ENCODE results near the gene ARG1.
"Not testable (repeated sequence)": the region's sequence is repeated elsewhere in the genome, so short reads cannot be mapped to it uniquely, and the experiment has no call there.

ARG1 gene

DNA sequence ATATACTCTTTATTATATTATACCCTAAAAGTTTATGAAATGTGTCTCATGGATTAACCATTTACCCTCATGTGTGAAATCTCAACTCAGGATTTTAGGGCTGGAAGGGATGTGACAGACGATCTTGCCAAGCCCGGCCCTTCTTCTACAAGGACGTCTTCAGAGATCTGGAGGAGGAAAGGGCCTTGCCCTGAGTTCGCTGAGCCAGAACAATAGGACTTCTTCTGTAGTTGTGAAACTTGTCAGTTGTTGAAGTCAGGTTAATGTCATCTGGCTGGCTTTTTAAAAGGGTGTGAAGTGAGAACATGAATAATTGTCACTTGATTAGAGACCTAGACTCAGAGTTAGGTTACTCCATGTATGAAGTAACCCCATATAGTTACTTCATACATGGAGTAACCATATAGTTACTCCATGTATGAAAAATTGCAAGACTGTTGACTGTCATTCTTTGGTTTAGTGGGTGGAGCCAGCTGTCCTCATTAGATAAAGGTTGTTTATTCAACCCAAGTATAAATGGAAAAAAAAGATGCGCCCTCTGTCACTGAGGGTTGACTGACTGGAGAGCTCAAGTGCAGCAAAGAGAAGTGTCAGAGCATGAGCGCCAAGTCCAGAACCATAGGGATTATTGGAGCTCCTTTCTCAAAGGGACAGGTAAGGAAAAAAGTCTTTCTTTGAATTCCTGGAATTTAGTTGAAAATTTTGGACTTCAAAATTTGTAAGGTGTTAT is at the start of gene ARG1:
TSS of gene ARG1 (plus strand) at position 541 of the 730 bp plus-strand sequence. CDS start at position 598, 57 bp downstream.
- no peak for DNase-seq

- DNase-seq: no peak
These were observed 48.9 kb upstream of the ARG1 start for GRCh38 chr6:131523988-131524673.

- DNase-seq: no peak
These were observed 48.2 kb upstream of the ARG1 start for GRCh38 chr6:131524695-131525336.

DNA sequence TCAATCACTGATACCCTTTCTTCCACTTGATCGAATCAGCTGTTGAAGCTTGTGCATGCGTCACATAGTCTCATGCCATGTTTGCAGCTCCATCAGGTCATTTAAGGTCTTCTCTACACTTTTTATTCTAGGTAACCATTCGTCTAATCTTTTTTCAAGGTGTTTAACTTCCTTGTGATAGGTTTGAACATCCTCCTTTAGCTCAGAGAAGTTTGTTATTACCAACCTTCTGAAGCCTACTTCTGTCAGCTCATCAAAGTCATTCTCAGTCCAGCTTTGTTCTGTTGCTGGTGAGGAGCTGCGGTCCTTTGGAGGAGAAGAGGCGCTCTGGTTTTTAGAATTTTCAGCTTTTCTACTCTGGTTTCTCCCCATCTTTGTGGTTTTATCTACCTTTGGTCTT is 42.1 kb upstream of the ARG1 start:
- DNase-seq: not testable (repeated sequence)

- DNase-seq: not testable (repeated sequence)
These were observed 41.3 kb upstream of the ARG1 start for GRCh38 chr6:131531681-131532080.

DNA sequence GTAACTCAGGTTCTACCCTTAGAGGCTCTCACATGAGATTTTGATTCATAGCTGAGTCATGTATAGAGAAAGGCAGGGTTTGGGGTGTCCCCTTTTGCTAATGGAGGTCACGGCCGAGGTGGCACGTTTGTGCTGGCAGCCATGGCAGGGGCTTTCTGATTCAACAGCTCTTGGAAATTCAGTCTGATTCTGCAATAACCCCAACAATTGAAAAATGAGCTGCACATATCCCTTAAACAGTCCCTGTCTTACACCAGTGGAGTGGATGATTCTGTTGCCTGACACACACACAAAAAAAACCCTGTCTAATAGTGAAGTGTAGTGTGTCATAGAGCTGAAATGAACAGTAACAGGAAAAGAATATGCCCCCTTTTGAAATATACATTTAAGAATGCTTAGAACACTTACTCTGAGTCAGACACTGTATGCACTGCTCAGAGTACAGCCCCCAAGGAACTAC is 40.4 kb upstream of the ARG1 start:
- no peak for DNase-seq

DNA sequence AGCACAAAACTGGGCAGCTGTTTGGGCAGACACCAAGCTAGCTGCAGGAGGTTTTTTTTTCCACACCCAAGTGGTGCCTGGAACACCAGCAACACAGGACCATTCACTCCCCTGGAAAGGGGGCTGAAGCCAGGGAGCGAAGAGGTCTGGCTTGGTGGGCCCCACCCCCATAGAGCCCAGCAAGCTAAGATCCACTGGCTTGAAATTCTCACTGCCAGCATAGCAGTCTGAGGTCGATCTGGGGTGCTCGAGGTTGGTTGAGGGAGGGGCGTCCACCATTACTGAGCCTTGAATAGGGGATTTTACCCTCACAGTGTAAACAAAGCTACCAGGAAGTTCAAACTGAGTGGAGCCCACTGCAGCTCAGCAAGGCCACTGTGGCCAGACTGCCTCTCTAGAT is 34.4 kb upstream of the ARG1 start:
- DNase-seq: not testable (repeated sequence)

DNA sequence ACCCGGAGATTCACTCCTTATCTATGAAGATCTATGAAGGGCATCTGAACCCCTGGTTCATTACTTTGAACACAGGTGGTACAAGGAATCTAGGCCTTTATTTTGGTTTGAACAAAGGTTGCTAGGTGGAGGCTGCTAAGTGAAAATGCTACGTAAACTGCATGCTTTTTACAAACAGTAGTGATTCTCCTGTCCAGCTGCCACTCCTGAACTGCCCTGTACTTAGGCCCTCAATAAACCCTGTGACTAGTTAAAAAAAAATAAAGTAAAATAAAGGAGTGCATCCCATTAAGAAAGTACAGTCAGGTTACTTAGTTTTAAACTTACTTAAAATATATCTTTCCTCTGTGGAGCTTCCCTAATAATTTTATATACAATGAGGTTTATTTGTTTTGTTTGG is 27.7 kb upstream of the ARG1 start:
- no peak for DNase-seq

GRCh38 chr6:131547488-131547887 is 25.5 kb upstream of the ARG1 start:
- no peak for DNase-seq

DNA sequence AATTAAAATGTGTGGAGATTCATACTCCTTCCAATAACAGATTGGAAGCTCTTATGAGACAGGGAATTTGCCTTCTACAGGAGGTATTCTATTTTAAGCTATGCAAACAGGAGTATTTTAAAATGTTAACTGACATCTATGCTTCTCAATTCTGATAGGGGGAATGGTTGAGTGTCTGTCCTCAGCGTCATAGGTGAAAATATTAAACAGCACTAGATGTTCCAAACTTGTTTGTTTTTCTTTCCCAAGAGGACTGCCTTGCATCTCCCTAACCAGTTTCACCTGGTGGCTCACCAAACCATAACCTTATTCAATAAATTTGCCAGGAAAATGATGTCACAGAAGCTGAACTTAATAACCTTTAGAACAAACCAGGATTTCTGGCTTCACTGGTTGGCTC is 24.6 kb upstream of the ARG1 start:
- DNase-seq: no peak

DNA sequence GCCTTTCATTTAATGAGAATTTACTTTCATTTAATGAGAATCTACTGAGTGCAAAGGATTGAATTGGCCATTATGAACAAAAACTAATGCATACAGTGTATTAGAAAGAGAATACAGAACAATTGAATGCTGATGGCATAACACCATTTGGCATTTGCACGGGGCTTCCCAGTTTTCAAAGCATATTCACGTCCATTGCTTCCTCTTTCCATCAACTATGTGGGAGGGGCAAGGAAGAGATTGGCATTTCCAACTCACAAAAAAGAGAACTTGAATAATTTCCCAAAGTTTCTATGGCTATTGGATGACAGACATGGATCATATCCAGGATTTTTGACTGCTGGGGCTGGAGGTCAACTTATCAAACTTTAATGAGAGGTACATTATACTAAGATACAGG is 23.2 kb upstream of the ARG1 start:
- DNase-seq: no peak

DNA sequence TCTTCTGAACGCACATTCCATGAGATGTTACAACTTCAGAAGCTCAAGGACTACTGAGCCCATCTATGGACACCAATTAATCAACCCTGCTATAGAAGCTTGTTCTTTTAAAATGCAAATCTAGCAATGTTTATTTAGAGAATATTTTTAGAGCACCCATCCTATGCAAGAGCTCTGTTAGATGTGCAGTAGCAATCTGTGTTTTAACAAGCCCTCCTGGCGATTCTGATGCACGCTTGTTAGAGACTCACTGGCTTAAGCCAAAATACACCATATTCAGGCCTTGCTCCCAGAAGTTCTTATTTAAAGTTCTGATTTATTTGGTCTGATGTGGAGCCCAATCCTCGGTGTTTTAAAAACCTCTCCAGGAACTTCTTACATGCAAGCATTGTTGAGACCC is 21.1 kb upstream of the ARG1 start:
- DNase-seq: no peak

DNA sequence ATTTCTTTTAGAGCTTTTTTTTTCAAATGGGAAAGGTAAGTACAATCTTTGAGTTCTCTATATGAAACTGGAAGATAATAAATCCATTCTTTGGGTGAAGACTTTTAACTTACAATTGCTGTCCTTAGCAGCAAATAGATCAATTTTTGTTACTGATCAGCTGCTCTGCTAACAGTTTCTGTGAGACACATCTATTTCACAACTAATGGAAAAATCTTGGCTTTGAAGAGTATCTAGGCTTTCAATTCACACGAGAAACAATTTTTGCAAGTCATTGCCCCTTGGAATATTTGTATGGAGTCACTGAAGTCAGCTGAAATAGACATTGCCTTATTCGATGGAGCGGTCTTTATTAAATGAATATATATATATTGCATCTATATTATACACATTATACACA is 20.5 kb upstream of the ARG1 start:
- DNase-seq: no peak

DNA sequence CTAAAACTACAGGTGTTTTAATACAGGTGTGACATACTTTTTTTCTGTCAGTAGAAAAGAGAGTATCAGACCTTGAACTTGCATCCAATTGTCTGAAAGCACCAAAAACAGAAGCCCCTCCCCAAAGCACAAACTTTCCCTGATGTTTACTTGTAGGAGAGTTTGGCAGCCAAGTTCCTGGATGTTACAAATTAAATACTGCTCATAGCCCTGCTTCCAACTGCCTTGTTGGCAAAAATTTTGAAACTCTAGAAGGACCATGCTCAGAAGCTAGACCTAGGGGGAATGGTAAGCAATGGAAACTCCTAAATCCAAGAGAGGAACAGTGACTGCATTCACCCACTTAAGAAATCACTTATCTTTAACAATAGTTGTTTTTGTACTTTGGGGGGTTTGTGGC is 17.0 kb upstream of the ARG1 start:
- no peak for DNase-seq

GRCh38 chr6:131558922-131559321 is 14.1 kb upstream of the ARG1 start:
- no peak for DNase-seq

GRCh38 chr6:131561925-131562707 is 10.9 kb upstream of the ARG1 start:
- no peak for DNase-seq

DNA sequence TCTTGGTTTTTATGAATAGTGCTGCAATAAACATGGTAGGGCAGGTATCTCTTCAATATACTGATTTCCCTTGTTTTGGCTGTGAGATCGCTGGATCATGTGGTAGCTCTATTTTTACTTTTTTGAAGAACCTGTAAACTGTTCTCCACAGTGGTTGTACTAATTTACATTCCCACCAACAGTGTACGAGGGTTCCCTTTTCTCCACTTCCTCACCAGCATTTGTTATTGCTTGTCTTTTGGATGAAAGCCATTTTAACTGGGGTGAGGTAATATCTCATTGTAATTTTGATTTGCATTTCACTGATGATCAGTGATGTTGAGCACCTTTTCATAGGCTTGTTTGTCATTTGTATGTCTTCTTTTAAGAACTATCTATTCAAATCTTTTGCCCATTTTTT is 8.0 kb upstream of the ARG1 start:
- no peak for DNase-seq

GRCh38 chr6:131568726-131569125 is 4.3 kb upstream of the ARG1 start:
- no peak for DNase-seq

DNA sequence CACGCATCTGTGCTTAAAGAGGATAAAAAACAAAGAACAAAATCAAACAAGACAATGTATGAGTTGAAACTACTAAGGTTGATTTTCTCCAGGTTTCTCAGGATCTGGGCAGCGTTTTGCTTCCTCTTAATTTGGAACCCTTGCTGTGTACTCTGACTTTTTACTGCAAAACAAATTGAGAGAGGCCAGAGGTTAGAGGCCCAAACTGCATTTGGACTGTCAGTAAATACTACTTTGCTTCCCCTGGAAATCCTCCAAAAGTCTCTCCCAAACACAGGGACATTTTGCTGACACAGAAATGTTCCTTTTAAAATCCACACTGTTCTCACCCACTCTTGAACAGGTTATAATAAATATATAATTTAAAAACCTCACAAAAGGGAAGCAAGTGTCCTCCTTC is 1.1 kb downstream of the ARG1 start:
- DNase-seq: no peak

DNA sequence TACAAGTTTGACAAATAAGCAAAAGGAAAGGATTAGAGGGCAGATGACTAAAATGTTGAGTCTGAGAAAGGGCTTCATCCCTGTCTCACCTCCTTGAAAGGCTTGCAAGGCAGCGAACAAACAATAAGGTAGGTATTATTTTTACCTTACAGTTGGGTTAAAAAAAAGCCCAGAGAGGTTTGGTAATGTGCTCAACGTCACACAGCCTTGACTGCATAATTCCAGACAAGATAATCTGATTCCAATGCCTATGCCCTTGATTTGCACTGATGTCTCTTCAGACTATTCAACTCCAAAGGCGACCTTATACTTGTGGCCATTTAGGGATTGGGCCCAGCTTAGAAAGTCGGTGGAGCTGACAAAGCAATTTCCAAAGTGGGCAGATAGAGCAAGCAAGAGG is 1.7 kb downstream of the ARG1 start:
- DNase-seq: no peak

- no peak for DNase-seq
These were observed 2.9 kb downstream of the ARG1 start for GRCh38 chr6:131575834-131576478.

- no peak for DNase-seq
These were observed 8.5 kb downstream of the ARG1 start for GRCh38 chr6:131581523-131581922.

- DNase-seq: no peak
These were observed 13.5 kb downstream of the ARG1 start for GRCh38 chr6:131586543-131586942.
